Central memory CD8-positive, alpha-beta T cell (primary cell): ENCODE results near the gene NELL1.

Experiments used
- ATAC-seq: fragments of 150-1000 bp; cut with Tn5 transposase; replicated peaks from 2 replicates; pipeline ENCODE4 v1.10.0; 2022; ENCODE audit warnings: mild to moderate bottlenecking, moderate FRiP score, moderate number of reproducible peaks; ENCODE audit not compliant: poor library complexity, severe bottlenecking; ENCODE audit errors: extremely low read depth
- DNase-seq, 2 donors: peaks; one replicate each; pipeline ENCODE4 v3.0.0; 2021; ENCODE audit warnings: low spot score in 2 of 2
- H3K27ac Mint-ChIP-seq: one replicate; pipeline ENCODE4 v1.8.0; 2022; ENCODE audit warnings: low read depth, mild to moderate bottlenecking, moderate library complexity, mixed read lengths
- H3K27me3 Mint-ChIP-seq: one replicate; pipeline ENCODE4 v1.8.0; 2022; ENCODE audit warnings: mixed read lengths
- H3K36me3 Mint-ChIP-seq: one replicate; pipeline ENCODE4 v1.8.0; 2022; ENCODE audit warnings: mild to moderate bottlenecking, moderate library complexity, mixed read lengths; ENCODE audit not compliant: insufficient read depth
- H3K4me1 Mint-ChIP-seq: one replicate; pipeline ENCODE4 v1.8.0; 2022; ENCODE audit warnings: mixed read lengths
- H3K4me3 Mint-ChIP-seq: one replicate; pipeline ENCODE4 v1.8.0; 2022; ENCODE audit warnings: mild to moderate bottlenecking, moderate library complexity, mixed read lengths
- H3K9me3 Mint-ChIP-seq: one replicate; pipeline ENCODE4 v1.8.0; 2022; ENCODE audit warnings: mixed read lengths

Gene NELL1

GRCh38 chr11:21545699-21546098 lies 876.3 kb downstream of the NELL1 start:
- Mint-ChIP-seq H3K4me1 (no peaks in the 10 kb centered on the region), H3K27me3 (no peaks in the 10 kb centered on the region), H3K27ac (no peak overlapping the region), H3K36me3 (no peaks in the 10 kb centered on the region), H3K9me3 (peaks cover 33% of the 10 kb centered on the region), H3K4me3 (no peak overlapping the region)
- ATAC-seq, result no peak
- DNase-seq, result no peak

DNA sequence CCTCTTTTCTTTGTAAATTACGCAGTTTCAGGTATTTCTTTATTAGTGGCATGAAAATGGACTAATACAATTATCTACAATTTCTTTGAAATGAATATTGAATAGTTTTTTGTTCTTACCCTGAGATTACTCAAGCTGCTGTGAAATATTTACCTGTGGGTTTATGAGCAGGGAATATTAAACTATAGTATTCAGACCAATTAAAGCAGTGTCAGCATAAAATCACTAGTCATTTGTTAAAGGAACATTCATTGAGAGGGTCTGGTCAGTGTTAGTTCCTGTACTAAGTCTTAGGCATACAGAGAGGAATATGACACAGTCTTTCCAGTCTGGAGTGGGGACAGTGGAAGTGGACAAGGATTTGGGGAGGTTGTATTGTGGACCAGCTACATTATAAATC lies 877.3 kb downstream of the NELL1 start:
- H3K4me3 Mint-ChIP-seq, result no peak overlapping the region
- no peaks in the 10 kb centered on the region for H3K36me3 Mint-ChIP-seq
- peaks cover 33% of the 10 kb centered on the region for H3K9me3 Mint-ChIP-seq
- no peak for DNase-seq
- H3K27ac Mint-ChIP-seq, result no peak overlapping the region
- no peaks in the 10 kb centered on the region for H3K4me1 Mint-ChIP-seq
- no peak for ATAC-seq
- H3K27me3 Mint-ChIP-seq, result no peaks in the 10 kb centered on the region

- H3K4me1 Mint-ChIP-seq, result no peaks in the 10 kb centered on the region
- H3K36me3 Mint-ChIP-seq, result no peaks in the 10 kb centered on the region
- DNase-seq (no peak), ATAC-seq (no peak)
- peaks cover 18% of the 10 kb centered on the region for H3K9me3 Mint-ChIP-seq
- H3K27ac Mint-ChIP-seq, result no peak overlapping the region
- no peak overlapping the region for H3K4me3 Mint-ChIP-seq
- no peaks in the 10 kb centered on the region for H3K27me3 Mint-ChIP-seq
These were observed 883.5 kb downstream of the NELL1 start for GRCh38 chr11:21552911-21553310.

DNA sequence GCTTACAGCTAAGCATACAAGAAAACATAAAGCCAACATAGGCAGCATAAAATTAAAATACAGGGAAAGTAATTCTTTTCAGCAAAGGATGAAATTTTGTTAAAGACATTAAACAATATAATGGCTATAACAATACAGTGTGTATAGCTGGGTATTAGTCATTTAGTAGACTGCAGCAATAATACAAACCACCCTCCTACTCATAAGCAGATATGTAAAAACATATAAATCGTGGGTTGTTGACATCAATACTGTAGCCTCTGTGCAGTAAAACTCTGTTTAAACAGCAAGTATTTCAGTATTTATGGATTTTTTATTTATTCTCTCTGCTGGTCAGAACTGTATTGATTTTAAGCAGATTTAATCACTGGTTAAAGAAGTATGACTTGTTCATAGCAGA lies 884.4 kb downstream of the NELL1 start:
- ATAC-seq (no peak), DNase-seq (no peak)
- Mint-ChIP-seq H3K36me3 (no peaks in the 10 kb centered on the region), H3K4me3 (no peak overlapping the region), H3K27ac (no peak overlapping the region), H3K27me3 (no peaks in the 10 kb centered on the region), H3K9me3 (peaks cover 16% of the 10 kb centered on the region), H3K4me1 (no peaks in the 10 kb centered on the region)

DNA sequence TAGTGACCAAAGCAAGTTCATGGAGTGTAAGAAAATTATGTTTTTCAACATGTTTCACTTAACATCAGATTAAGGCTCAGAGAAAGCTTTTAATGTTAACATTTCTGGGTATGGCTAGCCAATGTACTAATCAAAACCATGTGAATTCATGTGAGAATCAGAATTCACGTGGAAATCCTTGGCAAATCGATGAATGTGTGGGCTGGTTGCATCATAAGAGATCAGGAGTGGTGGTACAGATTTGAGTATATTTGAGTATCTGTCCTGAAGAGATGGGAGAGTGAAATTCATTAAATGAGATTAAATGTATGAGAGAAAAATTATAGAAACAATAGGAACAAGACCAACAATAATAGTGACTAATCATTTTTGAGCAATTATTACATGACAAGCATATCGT lies 884.9 kb downstream of the NELL1 start:
- Mint-ChIP-seq H3K27me3 (no peaks in the 10 kb centered on the region), H3K4me1 (no peaks in the 10 kb centered on the region), H3K4me3 (no peak overlapping the region), H3K36me3 (no peaks in the 10 kb centered on the region), H3K27ac (no peak overlapping the region), H3K9me3 (peaks cover 16% of the 10 kb centered on the region)
- ATAC-seq (no peak), DNase-seq (no peak)

GRCh38 chr11:21556926-21557325 lies 887.5 kb downstream of the NELL1 start:
- H3K4me3 Mint-ChIP-seq, result no peak overlapping the region
- DNase-seq (no peak), ATAC-seq (no peak)
- no peaks in the 10 kb centered on the region for H3K27me3 Mint-ChIP-seq
- H3K36me3 Mint-ChIP-seq, result peaks cover 2% of the 10 kb centered on the region
- no peaks in the 10 kb centered on the region for H3K4me1 Mint-ChIP-seq
- peaks cover 11% of the 10 kb centered on the region for H3K9me3 Mint-ChIP-seq
- H3K27ac Mint-ChIP-seq, result no peak overlapping the region

- peaks cover 2% of the 10 kb centered on the region for H3K36me3 Mint-ChIP-seq
- ATAC-seq, result no peak
These were observed 891.1 kb downstream of the NELL1 start for GRCh38 chr11:21560466-21560975.

GRCh38 chr11:21561581-21561980 lies 892.2 kb downstream of the NELL1 start:
- DNase-seq (no peak), ATAC-seq (no peak)
- Mint-ChIP-seq H3K9me3 (peaks cover 11% of the 10 kb centered on the region), H3K27ac (no peak overlapping the region), H3K4me3 (no peak overlapping the region), H3K4me1 (no peaks in the 10 kb centered on the region), H3K27me3 (no peaks in the 10 kb centered on the region), H3K36me3 (peaks cover 2% of the 10 kb centered on the region)

More at GRCh38 chr11:21560466-21560975, 891.1 kb downstream of the NELL1 start:
- no peaks in the 10 kb centered on the region for H3K27me3 Mint-ChIP-seq
- no peak overlapping the region for H3K4me3 Mint-ChIP-seq
- no peaks in the 10 kb centered on the region for H3K4me1 Mint-ChIP-seq
- H3K9me3 Mint-ChIP-seq, result peaks cover 11% of the 10 kb centered on the region
- no peak for DNase-seq
- H3K27ac Mint-ChIP-seq, result no peak overlapping the region

- Mint-ChIP-seq H3K9me3 (peaks cover 7% of the 10 kb centered on the region), H3K4me1 (no peaks in the 10 kb centered on the region), H3K4me3 (no peak overlapping the region), H3K27ac (no peak overlapping the region), H3K27me3 (no peaks in the 10 kb centered on the region), H3K36me3 (peaks cover 2% of the 10 kb centered on the region)
- no peak for DNase-seq
- ATAC-seq, result no peak
These were observed 894.7 kb downstream of the NELL1 start for GRCh38 chr11:21564095-21564494.

GRCh38 chr11:21564833-21565682 lies 895.7 kb downstream of the NELL1 start:
- DNase-seq, result no peak
- Mint-ChIP-seq H3K27ac (no peak overlapping the region), H3K9me3 (peaks cover 12% of the 10 kb centered on the region), H3K4me3 (no peak overlapping the region), H3K27me3 (no peaks in the 10 kb centered on the region), H3K36me3 (peaks cover 2% of the 10 kb centered on the region), H3K4me1 (no peaks in the 10 kb centered on the region)
- ATAC-seq, result no peak

DNA sequence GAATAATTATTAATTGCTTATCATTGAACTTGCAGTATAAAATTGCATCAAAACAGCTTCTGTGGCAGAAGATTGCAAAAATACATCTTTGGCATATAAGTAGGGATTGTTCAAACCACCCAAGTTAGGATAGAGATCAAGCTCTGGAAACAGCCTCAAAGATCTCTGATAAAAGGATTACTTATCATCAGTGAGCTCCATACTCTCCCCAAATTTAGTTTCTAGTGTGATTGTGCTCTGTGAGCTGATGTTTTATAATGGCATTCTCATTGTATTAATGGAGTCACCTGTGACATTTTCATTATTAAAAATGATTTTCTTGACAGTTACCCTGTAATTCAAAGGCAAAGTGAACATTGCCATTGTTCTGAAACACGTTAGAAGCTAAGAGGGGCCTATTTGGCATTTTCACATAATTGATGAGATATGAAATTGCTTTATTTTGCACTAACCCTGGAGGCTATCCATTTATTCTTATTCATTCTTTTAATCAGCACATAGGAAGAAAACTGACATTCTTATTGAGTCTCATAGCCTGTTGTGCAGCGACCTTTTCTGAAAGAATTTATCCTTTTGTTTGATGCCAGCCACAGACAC lies 897.2 kb downstream of the NELL1 start:
- ATAC-seq (no peak), DNase-seq (no peak)
- no peaks in the 10 kb centered on the region for H3K27me3 Mint-ChIP-seq
- peaks cover 12% of the 10 kb centered on the region for H3K9me3 Mint-ChIP-seq
- H3K36me3 Mint-ChIP-seq, result no peaks in the 10 kb centered on the region
- H3K4me1 Mint-ChIP-seq, result no peaks in the 10 kb centered on the region
- no peak overlapping the region for H3K27ac Mint-ChIP-seq
- no peak overlapping the region for H3K4me3 Mint-ChIP-seq

- Mint-ChIP-seq H3K9me3 (peaks cover 12% of the 10 kb centered on the region), H3K27ac (no peak overlapping the region), H3K27me3 (no peaks in the 10 kb centered on the region), H3K4me1 (no peaks in the 10 kb centered on the region), H3K36me3 (no peaks in the 10 kb centered on the region), H3K4me3 (no peak overlapping the region)
- DNase-seq (no peak), ATAC-seq (no peak)
These were observed 898.4 kb downstream of the NELL1 start for GRCh38 chr11:21567645-21568290.

GRCh38 chr11:21572210-21572609 lies 902.8 kb downstream of the NELL1 start:
- H3K36me3 Mint-ChIP-seq, result no peaks in the 10 kb centered on the region
- ATAC-seq (no peak), DNase-seq (no peak)
- no peaks in the 10 kb centered on the region for H3K27me3 Mint-ChIP-seq
- H3K9me3 Mint-ChIP-seq, result peaks cover 6% of the 10 kb centered on the region
- H3K4me3 Mint-ChIP-seq, result no peak overlapping the region
- H3K4me1 Mint-ChIP-seq, result no peaks in the 10 kb centered on the region
- H3K27ac Mint-ChIP-seq, result no peak overlapping the region
